HG03045 (cell line): ENCODE data around the gene KLF5.
"Not testable (repeated sequence)": the region's sequence is repeated elsewhere in the genome, so short reads cannot be mapped to it uniquely, and the experiment has no call there.

Experiments
- ATAC-seq: cut with Tn5 transposase; IDR thresholded peaks from one replicate; pipeline ENCODE4 v1.9.1; 2021; ENCODE audit warnings: mild to moderate bottlenecking, moderate library complexity; ENCODE audit not compliant: unreplicated experiment

The KLF5 gene

GRCh38 chr13:73082895-73083294 lies 24.1 kb downstream of the KLF5 start:
- ATAC-seq, result no peak

GRCh38 chr13:73088332-73088935 lies 29.6 kb downstream of the KLF5 start:
- no peak for ATAC-seq

- ATAC-seq, result no peak
These were observed 30.4 kb downstream of the KLF5 start for GRCh38 chr13:73089213-73089612.

- no peak for ATAC-seq
These were observed 31.5 kb downstream of the KLF5 start for GRCh38 chr13:73090116-73090822.

- ATAC-seq, result no peak
These were observed 32.0 kb downstream of the KLF5 start for GRCh38 chr13:73090823-73091187.

- ATAC-seq, result no peak
These were observed 34.0 kb downstream of the KLF5 start for GRCh38 chr13:73092829-73093228.

GRCh38 chr13:73096173-73096572 lies 37.4 kb downstream of the KLF5 start:
- no peak for ATAC-seq

- no peak for ATAC-seq
These were observed 37.8 kb downstream of the KLF5 start for GRCh38 chr13:73096638-73097037.

- ATAC-seq, result not testable (repeated sequence)
These were observed 42.0 kb downstream of the KLF5 start for GRCh38 chr13:73100781-73101180.

- ATAC-seq, result no peak
These were observed 42.7 kb downstream of the KLF5 start for GRCh38 chr13:73101351-73102007.

GRCh38 chr13:73103238-73103637 lies 44.4 kb downstream of the KLF5 start:
- no peak for ATAC-seq

- no peak for ATAC-seq
These were observed 47.8 kb downstream of the KLF5 start for GRCh38 chr13:73106513-73107178.

GRCh38 chr13:73107481-73107880 lies 48.7 kb downstream of the KLF5 start:
- no peak for ATAC-seq

GRCh38 chr13:73107970-73108369 lies 49.2 kb downstream of the KLF5 start:
- no peak for ATAC-seq

GRCh38 chr13:73109288-73109899 lies 50.6 kb downstream of the KLF5 start:
- ATAC-seq, result no peak

- no peak for ATAC-seq
These were observed 51.2 kb downstream of the KLF5 start for GRCh38 chr13:73109969-73110368.

GRCh38 chr13:73110814-73111213 lies 52.0 kb downstream of the KLF5 start:
- ATAC-seq, result no peak

- no peak for ATAC-seq
These were observed 52.5 kb downstream of the KLF5 start for GRCh38 chr13:73111331-73111730.

- no peak for ATAC-seq
These were observed 60.8 kb downstream of the KLF5 start for GRCh38 chr13:73119612-73120011.
